ENCODE measurements around the gene GABRA4. TPM values are rescaled to one million over a fixed set of nuclear protein-coding genes. Genes with fewer than 3 reads are reported as not detected.
A peak's percentile ranks its signal among the peaks of the same experiment; 100 is the strongest.

The GABRA4 gene
- total RNA-seq (under 1 TPM; 0.19 to 0.66 TPM), polyA plus RNA-seq (under 1 TPM in 1 of 2 donors, not detected in 1; 0.72 TPM)
- long read RNA-seq, donor 1, result 0 reads
- long read RNA-seq, donor 2, result 0 reads

- intact Hi-C loops (cut with DNase I), result no loop called here
- no peak within 1 kb of the TSS for H3K4me3 ChIP-seq (ENCODE audit: low read length in 2 of 2)
- 1 to 2% methylated on average over 65 to 67 of the region's 67 CpGs for WGBS, 2 donors
- ATAC-seq (ENCODE audit: low FRiP score) (peak; percentile 60), DNase-seq (no peak)
- H3K36me3 ChIP-seq (ENCODE audit: control insufficient read depth in 1 of 2, insufficient read depth in 2 of 2, low read length in 1 of 2), result no peaks in the 10 kb centered on the region
- H3K27me3 ChIP-seq (ENCODE audit: control insufficient read depth in 1 of 2, insufficient read depth in 2 of 2, low read length in 1 of 2), result no peaks in the 10 kb centered on the region
- no peaks in the 10 kb centered on the region for H3K9me3 ChIP-seq (ENCODE audit: control insufficient read depth, low read length)
- no peaks in the 10 kb centered on the region for H3K4me1 ChIP-seq (ENCODE audit: control insufficient read depth in 1 of 2, insufficient read depth in 2 of 2, low read length in 2 of 2)
- no peak within 1 kb of the TSS for H3K27ac ChIP-seq (ENCODE audit: low read depth in 1 of 2, low read length in 2 of 2)
These were observed at the start of gene GABRA4 for GRCh38 chr4:46993075-46994006. Gene GABRA4 (minus strand): TSS chr4:46993581. CDS start chr4:46993424, 157 bp downstream.

- Histone ChIP-seq H3K9me3 (ENCODE audit: control insufficient read depth, low read length) (no peaks in the 10 kb centered on the region), H3K36me3 (ENCODE audit: control insufficient read depth in 1 of 2, insufficient read depth in 2 of 2, low read length in 1 of 2) (no peaks in the 10 kb centered on the region), H3K4me3 (ENCODE audit: low read length in 2 of 2) (no peak overlapping the region), H3K27me3 (ENCODE audit: control insufficient read depth in 1 of 2, insufficient read depth in 2 of 2, low read length in 1 of 2) (no peaks in the 10 kb centered on the region), H3K27ac (ENCODE audit: low read depth in 1 of 2, low read length in 2 of 2) (no peak overlapping the region), H3K4me1 (ENCODE audit: control insufficient read depth in 1 of 2, insufficient read depth in 2 of 2, low read length in 2 of 2) (no peaks in the 10 kb centered on the region)
- ATAC-seq (ENCODE audit: low FRiP score) (no peak), DNase-seq (no peak)
- WGBS, 2 donors, result 92% methylated on average over 3 of the region's 3 CpGs
- intact Hi-C loops (cut with DNase I), result no loop called here
These were observed 47.4 kb upstream of the GABRA4 start for GRCh38 chr4:47040828-47041227.

GRCh38 chr4:47038263-47038662 is 44.9 kb upstream of the GABRA4 start:
- intact Hi-C loops (cut with DNase I), result loop anchor here (10.0 kb wide), 2 partner anchors 103 to 193 kb away; no protein-coding TSS in a partner anchor
- DNase-seq, result no peak
- ATAC-seq (ENCODE audit: low FRiP score), result no peak
- Histone ChIP-seq H3K4me1 (ENCODE audit: control insufficient read depth in 1 of 2, insufficient read depth in 2 of 2, low read length in 2 of 2) (no peaks in the 10 kb centered on the region), H3K36me3 (ENCODE audit: control insufficient read depth in 1 of 2, insufficient read depth in 2 of 2, low read length in 1 of 2) (no peaks in the 10 kb centered on the region), H3K27ac (ENCODE audit: low read depth in 1 of 2, low read length in 2 of 2) (no peak overlapping the region), H3K4me3 (ENCODE audit: low read length in 2 of 2) (no peak overlapping the region), H3K27me3 (ENCODE audit: control insufficient read depth in 1 of 2, insufficient read depth in 2 of 2, low read length in 1 of 2) (no peaks in the 10 kb centered on the region), H3K9me3 (ENCODE audit: control insufficient read depth, low read length) (no peaks in the 10 kb centered on the region)
- 55 to 73% methylated on average over 1 of the region's 1 CpG for WGBS, 2 donors

GRCh38 chr4:47032405-47033106 is 39.2 kb upstream of the GABRA4 start:
- Histone ChIP-seq H3K36me3 (ENCODE audit: control insufficient read depth in 1 of 2, insufficient read depth in 2 of 2, low read length in 1 of 2) (no peaks in the 10 kb centered on the region), H3K27me3 (ENCODE audit: control insufficient read depth in 1 of 2, insufficient read depth in 2 of 2, low read length in 1 of 2) (no peaks in the 10 kb centered on the region), H3K4me1 (ENCODE audit: control insufficient read depth in 1 of 2, insufficient read depth in 2 of 2, low read length in 2 of 2) (no peaks in the 10 kb centered on the region), H3K4me3 (ENCODE audit: low read length in 2 of 2) (no peak overlapping the region), H3K27ac (ENCODE audit: low read depth in 1 of 2, low read length in 2 of 2) (no peak overlapping the region), H3K9me3 (ENCODE audit: control insufficient read depth, low read length) (no peaks in the 10 kb centered on the region)
- peak in 1 of 2 donors; percentile 82 for DNase-seq
- intact Hi-C loops (cut with DNase I), result loop anchor here (10.0 kb wide), 2 partner anchors 98 to 188 kb away; no protein-coding TSS in a partner anchor
- ATAC-seq (ENCODE audit: low FRiP score), result peak; percentile 71
- 2% methylated on average over 47 of the region's 47 CpGs for WGBS, 2 donors

GRCh38 chr4:47031751-47032404 is 38.5 kb upstream of the GABRA4 start:
- WGBS, 2 donors, result 2 to 3% methylated on average over 17 to 19 of the region's 19 CpGs
- ATAC-seq (ENCODE audit: low FRiP score) (peak; percentile 38), DNase-seq (no peak)
- Histone ChIP-seq H3K36me3 (ENCODE audit: control insufficient read depth in 1 of 2, insufficient read depth in 2 of 2, low read length in 1 of 2) (no peaks in the 10 kb centered on the region), H3K27ac (ENCODE audit: low read depth in 1 of 2, low read length in 2 of 2) (no peak overlapping the region), H3K9me3 (ENCODE audit: control insufficient read depth, low read length) (no peaks in the 10 kb centered on the region), H3K27me3 (ENCODE audit: control insufficient read depth in 1 of 2, insufficient read depth in 2 of 2, low read length in 1 of 2) (no peaks in the 10 kb centered on the region), H3K4me3 (ENCODE audit: low read length in 2 of 2) (peak overlapping the region in 1 of 2 donors; percentile 27), H3K4me1 (ENCODE audit: control insufficient read depth in 1 of 2, insufficient read depth in 2 of 2, low read length in 2 of 2) (no peaks in the 10 kb centered on the region)
- intact Hi-C loops (cut with DNase I), result loop anchor here (10.0 kb wide), 2 partner anchors 97 to 187 kb away; no protein-coding TSS in a partner anchor

GRCh38 chr4:47031011-47031678 is 37.8 kb upstream of the GABRA4 start, which contains the start of gene GABRB1:
Gene GABRB1 (plus strand): TSS chr4:47031567.
- DNase-seq (peak; percentile 55 to 83), ATAC-seq (ENCODE audit: low FRiP score) (peak; percentile 19)
- 4 to 6% methylated on average over 20 of the region's 20 CpGs for WGBS, 2 donors
- Histone ChIP-seq H3K27me3 (ENCODE audit: control insufficient read depth in 1 of 2, insufficient read depth in 2 of 2, low read length in 1 of 2) (no peaks in the 10 kb centered on the region), H3K36me3 (ENCODE audit: control insufficient read depth in 1 of 2, insufficient read depth in 2 of 2, low read length in 1 of 2) (no peaks in the 10 kb centered on the region), H3K4me3 (ENCODE audit: low read length in 2 of 2) (peak within 1 kb of the TSS in 1 of 2 donors; percentile 32), H3K9me3 (ENCODE audit: control insufficient read depth, low read length) (no peaks in the 10 kb centered on the region), H3K27ac (ENCODE audit: low read depth in 1 of 2, low read length in 2 of 2) (no peak within 1 kb of the TSS), H3K4me1 (ENCODE audit: control insufficient read depth in 1 of 2, insufficient read depth in 2 of 2, low read length in 2 of 2) (no peaks in the 10 kb centered on the region)
- intact Hi-C loops (cut with DNase I), result loop anchor here (10.0 kb wide), 2 partner anchors 96 to 186 kb away; no protein-coding TSS in a partner anchor

- Histone ChIP-seq H3K27ac (ENCODE audit: low read depth in 1 of 2, low read length in 2 of 2) (no peak overlapping the region), H3K4me3 (ENCODE audit: low read length in 2 of 2) (no peak overlapping the region), H3K9me3 (ENCODE audit: control insufficient read depth, low read length) (no peaks in the 10 kb centered on the region), H3K27me3 (ENCODE audit: control insufficient read depth in 1 of 2, insufficient read depth in 2 of 2, low read length in 1 of 2) (no peaks in the 10 kb centered on the region), H3K4me1 (ENCODE audit: control insufficient read depth in 1 of 2, insufficient read depth in 2 of 2, low read length in 2 of 2) (no peaks in the 10 kb centered on the region), H3K36me3 (ENCODE audit: control insufficient read depth in 1 of 2, insufficient read depth in 2 of 2, low read length in 1 of 2) (peaks cover 0 to 2% of the 10 kb centered on the region in 2 donors)
- ATAC-seq (ENCODE audit: low FRiP score), result no peak
- no peak for DNase-seq
- intact Hi-C loops (cut with DNase I), result no loop called here
- WGBS, 2 donors, result 61 to 71% methylated on average over 1 of the region's 1 CpG
These were observed 24.1 kb upstream of the GABRA4 start for GRCh38 chr4:47017494-47017893.

GRCh38 chr4:47017081-47017480 is 23.7 kb upstream of the GABRA4 start:
- Histone ChIP-seq H3K36me3 (ENCODE audit: control insufficient read depth in 1 of 2, insufficient read depth in 2 of 2, low read length in 1 of 2) (peaks cover 0 to 2% of the 10 kb centered on the region in 2 donors), H3K4me1 (ENCODE audit: control insufficient read depth in 1 of 2, insufficient read depth in 2 of 2, low read length in 2 of 2) (no peaks in the 10 kb centered on the region), H3K27ac (ENCODE audit: low read depth in 1 of 2, low read length in 2 of 2) (no peak overlapping the region), H3K4me3 (ENCODE audit: low read length in 2 of 2) (no peak overlapping the region), H3K9me3 (ENCODE audit: control insufficient read depth, low read length) (no peaks in the 10 kb centered on the region), H3K27me3 (ENCODE audit: control insufficient read depth in 1 of 2, insufficient read depth in 2 of 2, low read length in 1 of 2) (no peaks in the 10 kb centered on the region)
- DNase-seq (no peak), ATAC-seq (ENCODE audit: low FRiP score) (no peak)
- intact Hi-C loops (cut with DNase I), result no loop called here
- 67 to 79% methylated on average over 4 of the region's 4 CpGs for WGBS, 2 donors
